NT2/D1 (cell line): ENCODE measurements around the gene NFIA.

Source experiments
- SUZ12 ChIP-seq: IDR thresholded peaks from 2 replicates; pipeline ENCODE4 v1.6.1; 2011; ENCODE audit not compliant: insufficient read length, insufficient read depth; ENCODE audit errors: extremely low read depth
- YY1 ChIP-seq: IDR thresholded peaks from 2 replicates; pipeline ENCODE4 v1.6.1; 2011; ENCODE audit not compliant: insufficient read length, insufficient read depth
- ZNF274 ChIP-seq: IDR thresholded peaks from 2 replicates; pipeline ENCODE4 v1.6.1; 2011; ENCODE audit warnings: mild to moderate bottlenecking, low read depth, low read length

DNA sequence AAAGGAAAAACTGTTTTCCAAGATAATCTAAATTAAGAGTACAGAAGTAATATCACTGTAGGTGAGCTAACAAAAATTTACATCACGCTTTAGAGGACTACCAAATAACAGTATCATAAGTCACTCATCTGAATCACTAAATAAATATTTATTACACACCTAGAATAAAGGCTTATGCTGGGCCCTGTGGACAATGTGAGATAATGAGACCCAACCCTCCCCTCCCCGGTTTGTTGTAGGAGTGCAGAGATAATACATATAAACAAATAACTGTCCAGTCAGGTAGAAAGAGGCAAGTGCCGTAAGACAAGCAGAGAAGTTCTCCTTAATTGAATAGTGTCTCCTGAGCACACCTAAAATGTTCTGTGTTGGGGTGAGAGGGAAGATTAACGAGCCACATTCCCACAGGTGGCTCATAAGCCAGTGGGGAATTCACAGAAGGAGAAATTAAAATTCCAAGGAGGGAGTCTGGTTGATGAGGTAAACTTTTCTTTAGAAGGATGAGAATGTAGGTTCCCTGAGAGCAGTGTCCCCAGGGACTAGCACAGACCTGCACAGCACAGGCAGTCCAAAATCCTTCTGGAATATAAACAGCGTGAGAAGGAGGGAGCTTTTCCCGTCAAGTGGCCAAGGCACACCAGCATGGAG lies 241.4 kb downstream of the NFIA start:
- TF ChIP-seq ZNF274 (no peak), SUZ12 (no peak), YY1 (no peak)
